Keratinocyte (primary cell): ENCODE data around the gene ATXN7L1.

ENCODE experiments used
- EZH2 ChIP-seq: IDR thresholded peaks from one replicate; pipeline ENCODE4 v1.6.1; 2012; ENCODE audit warnings: inconsistent platforms, mild to moderate bottlenecking, low read length, moderate library complexity
- TF ChIP-seq, protein P1 (sequence below), 3 experiments: IDR thresholded peaks in 1 of 3; conservative IDR thresholded peaks in 1 of 3; optimal IDR thresholded peaks in 1 of 3; 2 replicates in 2 of 3; 3 replicates in 1 of 3; pipeline versions ENCODE3 to v1.5.1; 2011; ENCODE audit warnings: low read length in 3 of 3, mild to moderate bottlenecking in 3 of 3, moderate library complexity in 2 of 3, control low read depth in 1 of 3, inconsistent platforms in 1 of 3; ENCODE audit not compliant: insufficient read depth in 2 of 3; ENCODE audit errors: extremely low read depth in 1 of 3

DNA sequence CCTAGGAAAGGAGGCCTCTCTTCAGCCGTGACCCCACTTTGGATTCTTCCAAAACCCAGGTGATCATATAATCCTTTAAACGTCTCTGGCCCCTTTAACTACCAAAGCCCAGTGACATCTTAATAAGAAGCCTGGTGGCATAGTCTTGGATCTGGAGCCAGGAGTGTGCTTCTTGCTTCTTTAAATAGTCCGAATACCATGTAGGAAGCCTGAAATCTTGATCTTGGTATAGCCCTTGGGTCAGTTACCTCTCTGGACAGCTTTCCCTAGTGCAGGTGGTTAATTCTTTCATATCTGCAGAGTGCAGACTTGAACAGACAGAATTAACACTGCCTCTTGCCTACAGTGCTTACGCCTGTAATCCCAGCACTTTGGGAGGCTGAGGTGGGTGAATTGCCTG is 156.5 kb downstream of the ATXN7L1 start:
- TF ChIP-seq, protein P1, sequence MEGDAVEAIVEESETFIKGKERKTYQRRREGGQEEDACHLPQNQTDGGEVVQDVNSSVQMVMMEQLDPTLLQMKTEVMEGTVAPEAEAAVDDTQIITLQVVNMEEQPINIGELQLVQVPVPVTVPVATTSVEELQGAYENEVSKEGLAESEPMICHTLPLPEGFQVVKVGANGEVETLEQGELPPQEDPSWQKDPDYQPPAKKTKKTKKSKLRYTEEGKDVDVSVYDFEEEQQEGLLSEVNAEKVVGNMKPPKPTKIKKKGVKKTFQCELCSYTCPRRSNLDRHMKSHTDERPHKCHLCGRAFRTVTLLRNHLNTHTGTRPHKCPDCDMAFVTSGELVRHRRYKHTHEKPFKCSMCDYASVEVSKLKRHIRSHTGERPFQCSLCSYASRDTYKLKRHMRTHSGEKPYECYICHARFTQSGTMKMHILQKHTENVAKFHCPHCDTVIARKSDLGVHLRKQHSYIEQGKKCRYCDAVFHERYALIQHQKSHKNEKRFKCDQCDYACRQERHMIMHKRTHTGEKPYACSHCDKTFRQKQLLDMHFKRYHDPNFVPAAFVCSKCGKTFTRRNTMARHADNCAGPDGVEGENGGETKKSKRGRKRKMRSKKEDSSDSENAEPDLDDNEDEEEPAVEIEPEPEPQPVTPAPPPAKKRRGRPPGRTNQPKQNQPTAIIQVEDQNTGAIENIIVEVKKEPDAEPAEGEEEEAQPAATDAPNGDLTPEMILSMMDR (optimal IDR thresholded peaks at IDR 0.05 in 1 of 3, IDR thresholded peaks at IDR 0.05 in 1 of 3, conservative IDR thresholded peaks at IDR 0.05 in 1 of 3; ENCODE audit: extremely low read depth in 1 of 3, insufficient read depth in 2 of 3, low read length in 3 of 3), result no peak
- no peak for TF ChIP-seq EZH2
